ENCODE results near the gene UNC45B.
A peak's percentile ranks its signal among the peaks of the same experiment; 100 is the strongest.
"Not testable (repeated sequence)": the region's sequence is repeated elsewhere in the genome, so short reads cannot be mapped to it uniquely, and the experiment has no call there.

Gene UNC45B

GRCh38 chr17:35141681-35142466 is 5.7 kb upstream of the UNC45B start, which contains the start of gene NLE1:
NLE1 (minus strand) TSS chr17:35142303; CDS start chr17:35142275, 28 bp downstream.
- DNase-seq = peak; percentile 11 to 79 (median 64)

- DNase-seq = no peak
These were observed 5.2 kb upstream of the UNC45B start for GRCh38 chr17:35142467-35142796.

GRCh38 chr17:35144840-35145239 is 2.8 kb upstream of the UNC45B start:
- DNase-seq = no peak

GRCh38 chr17:35146214-35146833 is 1.3 kb upstream of the UNC45B start:
- no peak for DNase-seq

GRCh38 chr17:35148144-35148543 is 527 bp downstream of the UNC45B start:
- no peak for DNase-seq

GRCh38 chr17:35149941-35150340 is 2.3 kb downstream of the UNC45B start:
- no peak for DNase-seq

GRCh38 chr17:35151080-35151479 is 3.5 kb downstream of the UNC45B start:
- DNase-seq = not testable (repeated sequence)

- DNase-seq = no peak
These were observed 5.0 kb downstream of the UNC45B start for GRCh38 chr17:35152421-35153140.

GRCh38 chr17:35154196-35155165 is 6.9 kb downstream of the UNC45B start:
- no peak for DNase-seq

- DNase-seq = no peak
These were observed 7.6 kb downstream of the UNC45B start for GRCh38 chr17:35155246-35155645.

GRCh38 chr17:35159940-35160339 is 12.3 kb downstream of the UNC45B start:
- DNase-seq = no peak

GRCh38 chr17:35160354-35161201 is 13.0 kb downstream of the UNC45B start:
- DNase-seq = no peak

GRCh38 chr17:35161281-35161761 is 13.7 kb downstream of the UNC45B start:
- no peak for DNase-seq

GRCh38 chr17:35162755-35163154 is 15.1 kb downstream of the UNC45B start:
- DNase-seq = no peak

- DNase-seq = no peak
These were observed 16.3 kb downstream of the UNC45B start for GRCh38 chr17:35163886-35164285.

GRCh38 chr17:35164716-35165115 is 17.1 kb downstream of the UNC45B start:
- DNase-seq = no peak

GRCh38 chr17:35166526-35166925 is 18.9 kb downstream of the UNC45B start:
- DNase-seq = no peak

- peak in 6 of 14 donors; percentile 6 to 63 (median 38) for DNase-seq
These were observed 19.4 kb downstream of the UNC45B start for GRCh38 chr17:35167046-35167445.

GRCh38 chr17:35167666-35168065 is 20.0 kb downstream of the UNC45B start:
- no peak for DNase-seq

- no peak for DNase-seq
These were observed 22.3 kb downstream of the UNC45B start for GRCh38 chr17:35169835-35170363.

All from C1 segment of cervical spinal cord (tissue), 14 donors.